ENCODE results near the gene BCKDHB.

- no peak for TF ChIP-seq CTCF (IDR thresholded peaks at IDR 0.05; ENCODE audit: low read length)
- TF ChIP-seq EZH2phosphoT487 (IDR thresholded peaks at IDR 0.05; ENCODE audit: low read length) = no peak
- TF ChIP-seq EZH2 (optimal IDR thresholded peaks at IDR 0.05; ENCODE audit: low read depth, low read length) = no peak
Measured at GRCh38 chr6:80356545-80356944, 250.1 kb downstream of the BCKDHB start.
